Uterus (tissue), 2 donors: ENCODE data around the gene HYKK.

Experiments used
- POLR2A ChIP-seq, 2 donors: fragments of 450-650 bp; IDR thresholded peaks; one replicate each; pipeline ENCODE4 v1.6.1; 2016; ENCODE audit warnings: antibody characterized with exemption in 2 of 2, mild to moderate bottlenecking in 1 of 2, moderate library complexity in 1 of 2
- TF ChIP-seq, protein P1 (sequence below), 4 experiments: fragments of 200-600 bp in 2 of 4; fragments of 450-650 bp in 2 of 4; sonication (generic) in 2 of 4; IDR thresholded peaks; one replicate each; pipeline ENCODE4 v1.5.1; 2016 to 2019; ENCODE audit warnings: antibody characterized with exemption in 4 of 4, mild to moderate bottlenecking in 2 of 4, moderate library complexity in 1 of 4

DNA sequence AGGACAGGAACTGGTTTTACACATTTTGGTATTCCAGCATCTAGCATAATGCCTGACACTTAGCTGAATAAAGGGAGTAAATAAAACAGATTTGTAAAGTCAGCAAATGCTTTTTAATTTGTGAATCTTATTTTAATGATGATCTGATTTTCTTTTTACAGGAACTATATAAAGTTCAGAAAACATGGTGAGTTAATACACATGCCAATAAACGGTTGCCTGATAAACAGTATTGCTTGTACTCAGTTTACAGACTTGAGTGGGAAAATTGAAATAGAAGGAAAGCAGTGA, 34.3 kb downstream of the HYKK start:
- TF ChIP-seq POLR2A (IDR thresholded peaks at IDR 0.05), result no peak
- TF ChIP-seq, protein P1, sequence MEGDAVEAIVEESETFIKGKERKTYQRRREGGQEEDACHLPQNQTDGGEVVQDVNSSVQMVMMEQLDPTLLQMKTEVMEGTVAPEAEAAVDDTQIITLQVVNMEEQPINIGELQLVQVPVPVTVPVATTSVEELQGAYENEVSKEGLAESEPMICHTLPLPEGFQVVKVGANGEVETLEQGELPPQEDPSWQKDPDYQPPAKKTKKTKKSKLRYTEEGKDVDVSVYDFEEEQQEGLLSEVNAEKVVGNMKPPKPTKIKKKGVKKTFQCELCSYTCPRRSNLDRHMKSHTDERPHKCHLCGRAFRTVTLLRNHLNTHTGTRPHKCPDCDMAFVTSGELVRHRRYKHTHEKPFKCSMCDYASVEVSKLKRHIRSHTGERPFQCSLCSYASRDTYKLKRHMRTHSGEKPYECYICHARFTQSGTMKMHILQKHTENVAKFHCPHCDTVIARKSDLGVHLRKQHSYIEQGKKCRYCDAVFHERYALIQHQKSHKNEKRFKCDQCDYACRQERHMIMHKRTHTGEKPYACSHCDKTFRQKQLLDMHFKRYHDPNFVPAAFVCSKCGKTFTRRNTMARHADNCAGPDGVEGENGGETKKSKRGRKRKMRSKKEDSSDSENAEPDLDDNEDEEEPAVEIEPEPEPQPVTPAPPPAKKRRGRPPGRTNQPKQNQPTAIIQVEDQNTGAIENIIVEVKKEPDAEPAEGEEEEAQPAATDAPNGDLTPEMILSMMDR (IDR thresholded peaks at IDR 0.05), result no peak
